Kidney epithelial cell (primary cell): ENCODE data around the gene RBP2. TPM values are rescaled to one million over a fixed set of nuclear protein-coding genes. Genes with fewer than 3 reads are reported as not detected.

ENCODE experiments used
- DNase-seq: peaks from one replicate; pipeline ENCODE4 v3.0.0-alpha.2; 2010; ENCODE audit warnings: low read depth
- H3K27me3 ChIP-seq: 2 replicates; pipeline ENCODE4 v1.6.0; 2011; ENCODE audit warnings: low read length; ENCODE audit not compliant: control insufficient read depth, insufficient read depth
- H3K36me3 ChIP-seq: 2 replicates; pipeline ENCODE4 v1.5.1; 2011; ENCODE audit warnings: low read length; ENCODE audit not compliant: control insufficient read depth, insufficient read depth
- H3K4me3 ChIP-seq: 2 replicates; pipeline ENCODE4 v1.5.1; 2011; ENCODE audit warnings: low read depth, mild to moderate bottlenecking, control low read depth, low read length
- CTCF ChIP-seq: IDR thresholded peaks from 2 replicates; pipeline ENCODE4 v1.5.1; 2011; ENCODE audit warnings: mild to moderate bottlenecking, moderate library complexity, low read length, control low read depth, inconsistent platforms; ENCODE audit not compliant: insufficient read depth, poor library complexity, severe bottlenecking
- total RNA-seq: library from RNA; depleted of rRNA; stranded (reverse); fragments of >200 nt; gene quantifications from 2 replicates; pipeline ENCODE4 v1.2.3, GENCODE V29; 2015

Gene RBP2
- total RNA-seq, 1 donor from 2014 or later = not detected

GRCh38 chr3:139514741-139515140 is 38.4 kb upstream of the RBP2 start:
- H3K27me3 ChIP-seq = no peaks in the 10 kb centered on the region
- no peak for TF ChIP-seq CTCF

GRCh38 chr3:139509631-139510030 is 33.3 kb upstream of the RBP2 start:
- H3K4me3 ChIP-seq = no peak overlapping the region
- no peaks in the 10 kb centered on the region for H3K36me3 ChIP-seq
- DNase-seq = no peak
- no peak for TF ChIP-seq CTCF
- H3K27me3 ChIP-seq = no peaks in the 10 kb centered on the region

More at GRCh38 chr3:139514741-139515140, 38.4 kb upstream of the RBP2 start:
- no peaks in the 10 kb centered on the region for H3K36me3 ChIP-seq
- no peak for DNase-seq
- H3K4me3 ChIP-seq = no peak overlapping the region

GRCh38 chr3:139506766-139507165 is 30.4 kb upstream of the RBP2 start:
- no peak for TF ChIP-seq CTCF
- H3K4me3 ChIP-seq = no peak overlapping the region
- no peaks in the 10 kb centered on the region for H3K36me3 ChIP-seq
- DNase-seq = no peak
- H3K27me3 ChIP-seq = no peaks in the 10 kb centered on the region

- H3K4me3 ChIP-seq = no peak overlapping the region
- no peak for TF ChIP-seq CTCF
- no peaks in the 10 kb centered on the region for H3K27me3 ChIP-seq
- no peaks in the 10 kb centered on the region for H3K36me3 ChIP-seq
- DNase-seq = no peak
Measured at GRCh38 chr3:139505829-139506386, 29.6 kb upstream of the RBP2 start.

GRCh38 chr3:139499536-139499935 is 23.2 kb upstream of the RBP2 start:
- TF ChIP-seq CTCF = no peak
- no peaks in the 10 kb centered on the region for H3K36me3 ChIP-seq
- DNase-seq = no peak
- no peak overlapping the region for H3K4me3 ChIP-seq
- H3K27me3 ChIP-seq = no peaks in the 10 kb centered on the region

- no peaks in the 10 kb centered on the region for H3K27me3 ChIP-seq
- no peak overlapping the region for H3K4me3 ChIP-seq
- H3K36me3 ChIP-seq = no peaks in the 10 kb centered on the region
- TF ChIP-seq CTCF = no peak
- no peak for DNase-seq
Measured at GRCh38 chr3:139493826-139494385, 17.6 kb upstream of the RBP2 start.
